Limb (tissue), 2 donors: ENCODE data around the gene BRINP1.

ENCODE experiments used
- DNase-seq, 2 donors: peaks; one replicate each; pipeline ENCODE4 v3.0.0-alpha.2; 2016; ENCODE audit errors: extremely low spot score in 2 of 2

The BRINP1 gene

GRCh38 chr9:119343059-119343990, 25.9 kb downstream of the BRINP1 start:
- DNase-seq: no peak

GRCh38 chr9:119339056-119339455, 30.2 kb downstream of the BRINP1 start:
- DNase-seq: no peak

DNA sequence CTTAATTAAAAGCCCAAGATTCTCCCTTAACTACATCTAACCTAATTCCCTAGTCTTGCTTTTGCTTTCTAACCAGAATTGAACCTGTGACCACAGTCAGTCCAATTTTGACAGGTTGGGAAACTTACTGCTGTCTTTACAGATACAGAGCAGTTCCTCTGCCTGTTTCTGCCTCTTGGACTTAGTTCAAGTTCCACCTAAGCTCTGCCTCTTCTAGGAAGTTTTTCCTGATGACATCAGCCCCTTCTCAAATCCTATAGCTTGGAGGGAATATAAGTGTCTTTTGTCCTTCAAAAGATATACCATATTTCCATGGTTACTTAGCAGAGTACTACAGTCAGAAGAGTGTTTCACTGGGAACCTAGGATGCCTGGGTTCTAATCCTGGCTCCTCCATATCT, 31.7 kb downstream of the BRINP1 start:
- DNase-seq: peak in 1 of 2 donors; percentile 59

- DNase-seq: peak; percentile 57 to 63
Measured at GRCh38 chr9:119334745-119335144, 34.5 kb downstream of the BRINP1 start.

DNA sequence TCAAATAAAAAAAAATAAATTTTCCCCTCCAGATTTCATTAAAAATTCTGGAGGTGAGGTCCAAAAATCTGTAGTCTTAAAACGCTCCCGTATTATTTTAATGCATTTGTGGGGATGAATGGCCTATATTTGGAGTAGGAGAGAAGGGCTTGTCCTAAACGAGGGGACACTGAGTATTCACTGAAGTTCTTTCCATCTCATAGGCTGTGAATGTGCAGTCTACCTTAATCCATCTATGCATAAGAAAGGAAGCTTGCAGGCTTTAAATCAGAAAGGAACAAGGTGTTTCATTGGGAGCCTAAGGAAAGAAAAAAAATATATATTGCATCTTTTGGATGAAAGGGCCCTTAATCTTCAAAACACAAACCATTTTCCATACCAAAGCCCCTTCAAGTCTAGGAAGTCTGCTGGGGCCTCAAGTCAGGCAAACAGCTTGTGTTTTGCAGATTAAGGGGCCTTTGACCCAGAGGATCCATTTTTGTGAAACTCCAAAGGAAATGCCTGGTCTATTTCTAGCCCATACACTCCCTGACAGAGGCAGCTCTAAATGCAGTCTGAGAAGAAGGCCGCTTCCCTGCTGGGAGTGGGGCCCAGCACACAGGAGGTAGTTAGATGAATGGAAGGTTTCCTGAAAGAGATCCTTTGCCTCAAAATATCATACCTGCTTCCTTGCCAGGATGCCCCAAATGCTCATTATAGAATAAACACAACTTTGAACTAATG, 35.6 kb downstream of the BRINP1 start:
- no peak for DNase-seq

- DNase-seq: no peak
Measured at GRCh38 chr9:119332522-119332921, 36.7 kb downstream of the BRINP1 start.

GRCh38 chr9:119322184-119322583, 47.1 kb downstream of the BRINP1 start:
- DNase-seq: no peak

- DNase-seq: no peak
Measured at GRCh38 chr9:119318371-119318770, 50.9 kb downstream of the BRINP1 start.

- no peak for DNase-seq
Measured at GRCh38 chr9:119313846-119314245, 55.4 kb downstream of the BRINP1 start.

DNA sequence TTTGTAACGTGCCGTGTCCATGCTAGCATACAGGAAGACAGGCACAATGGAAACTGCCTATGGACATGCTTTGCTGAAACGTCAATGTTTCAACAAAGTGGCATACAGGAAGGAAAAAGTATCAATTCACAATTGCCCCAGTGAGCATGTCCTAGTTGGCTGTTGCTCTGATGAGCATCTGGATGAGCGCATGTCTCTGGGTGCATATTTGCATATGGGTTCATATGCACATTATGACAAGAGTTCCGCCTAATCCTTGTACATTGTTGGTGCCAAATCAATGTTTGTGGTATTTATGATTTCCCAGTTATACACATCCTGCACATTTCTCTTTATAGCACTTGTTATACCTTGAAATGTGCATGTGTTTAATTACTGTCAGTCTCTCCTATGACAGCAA, 58.5 kb downstream of the BRINP1 start:
- DNase-seq: no peak

DNA sequence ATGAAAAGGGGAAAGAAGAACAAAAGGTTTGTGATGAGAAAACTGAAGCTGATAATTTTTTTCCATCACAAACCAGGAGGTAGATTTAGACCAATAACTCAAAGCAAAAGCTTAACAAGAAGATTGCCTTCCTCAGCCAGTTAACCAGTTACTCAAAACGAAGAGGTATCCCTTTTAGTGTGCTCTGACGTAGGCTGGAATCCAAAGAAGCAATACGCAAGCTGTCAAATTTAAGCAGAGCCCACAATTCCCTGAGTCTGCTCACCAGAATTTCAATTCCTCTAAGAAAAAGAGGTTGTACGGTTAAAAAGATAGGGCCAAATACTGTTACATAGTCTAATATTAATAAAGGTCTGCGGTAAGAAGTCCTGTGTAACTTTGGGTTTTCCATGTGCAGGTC, 61.8 kb downstream of the BRINP1 start:
- no peak for DNase-seq

DNA sequence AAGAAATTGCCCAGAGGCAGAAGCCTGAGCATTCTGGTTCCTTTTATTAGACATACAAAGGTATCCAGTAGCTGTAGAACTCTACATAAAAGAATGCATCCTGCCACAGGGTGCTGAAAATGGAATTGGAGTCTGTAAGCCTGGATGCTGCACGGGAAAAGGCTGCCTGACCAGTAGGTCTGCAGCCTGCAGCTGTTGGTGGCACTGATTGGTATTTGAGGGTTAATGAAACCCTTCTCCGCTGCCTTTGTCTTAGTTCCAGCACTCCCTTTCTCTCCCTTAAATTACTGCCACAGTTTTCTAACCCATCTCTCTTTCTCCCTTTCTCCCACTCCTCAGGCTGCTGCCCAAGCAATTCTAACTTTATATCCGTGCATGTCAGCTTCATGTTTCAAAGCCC, 64.7 kb downstream of the BRINP1 start:
- DNase-seq: no peak

DNA sequence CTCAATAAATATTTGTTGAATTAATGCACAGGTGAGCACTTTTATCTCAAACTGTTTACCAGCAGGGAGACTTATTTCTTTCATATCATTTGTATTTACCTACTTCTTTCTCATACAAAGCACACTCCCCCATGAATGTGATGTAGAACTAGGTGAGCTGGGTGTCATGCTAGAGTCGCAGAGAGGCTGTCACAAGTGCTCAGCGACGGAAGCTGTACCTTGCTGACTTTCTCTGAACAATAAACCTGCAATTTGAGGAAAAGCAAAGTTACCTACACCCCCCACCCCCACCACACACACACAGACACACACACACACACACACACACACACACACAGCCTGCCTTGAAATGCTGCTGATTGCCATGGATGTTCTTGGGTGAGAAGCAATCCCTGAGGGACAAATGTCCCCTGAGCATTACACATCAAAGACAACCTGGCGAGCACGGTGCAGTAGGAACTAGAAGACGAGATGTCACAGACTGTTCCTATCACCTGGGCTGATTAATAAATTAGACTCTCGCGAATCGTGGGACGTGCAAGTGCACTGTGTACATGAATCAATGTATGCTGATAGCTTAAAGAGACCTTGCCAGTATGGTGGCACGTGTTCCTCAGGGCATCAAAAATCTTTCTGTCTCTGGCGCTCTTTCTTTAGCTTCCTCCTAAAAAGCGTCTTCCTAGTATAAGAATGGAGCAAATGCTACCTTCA, 66.1 kb downstream of the BRINP1 start:
- DNase-seq: no peak

GRCh38 chr9:119298076-119298853, 71.0 kb downstream of the BRINP1 start:
- DNase-seq: no peak

- DNase-seq: no peak
Measured at GRCh38 chr9:119291554-119291953, 77.7 kb downstream of the BRINP1 start.

DNA sequence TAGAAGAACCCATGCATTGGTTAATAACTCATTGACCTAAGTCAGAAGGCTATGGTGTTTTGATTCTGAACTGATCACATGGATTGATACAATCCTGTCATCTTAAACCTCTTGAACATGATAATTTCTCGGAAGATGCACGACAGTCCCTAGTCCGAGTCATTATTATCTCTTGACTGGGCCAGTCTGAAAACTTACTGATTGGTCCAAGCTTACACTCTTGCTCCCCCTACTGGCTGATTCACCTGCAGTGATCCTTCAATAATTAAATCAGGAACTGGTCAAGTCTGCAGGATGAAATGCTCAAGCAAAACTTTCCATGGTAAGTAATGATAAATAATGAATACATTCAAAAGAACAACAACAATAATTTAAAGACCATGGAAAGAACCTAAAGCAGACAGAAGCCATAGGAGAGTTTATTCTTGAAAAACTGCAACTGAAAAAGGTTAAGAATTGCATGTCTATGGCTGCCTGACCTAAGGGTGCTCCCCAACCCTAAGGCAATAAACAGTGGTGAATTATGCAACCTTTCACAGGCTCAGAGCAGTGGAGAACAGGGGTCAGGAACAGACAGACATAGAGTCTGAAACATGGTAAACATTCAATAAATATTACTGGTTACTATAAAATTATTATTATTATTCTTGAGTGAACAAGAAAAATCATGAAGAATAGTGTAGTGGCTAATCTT, 79.3 kb downstream of the BRINP1 start:
- DNase-seq: peak in 1 of 2 donors; percentile 28

- DNase-seq: no peak
Measured at GRCh38 chr9:119284587-119285337, 84.5 kb downstream of the BRINP1 start.

GRCh38 chr9:119284118-119284517, 85.1 kb downstream of the BRINP1 start:
- DNase-seq: peak; percentile 60 to 65

DNA sequence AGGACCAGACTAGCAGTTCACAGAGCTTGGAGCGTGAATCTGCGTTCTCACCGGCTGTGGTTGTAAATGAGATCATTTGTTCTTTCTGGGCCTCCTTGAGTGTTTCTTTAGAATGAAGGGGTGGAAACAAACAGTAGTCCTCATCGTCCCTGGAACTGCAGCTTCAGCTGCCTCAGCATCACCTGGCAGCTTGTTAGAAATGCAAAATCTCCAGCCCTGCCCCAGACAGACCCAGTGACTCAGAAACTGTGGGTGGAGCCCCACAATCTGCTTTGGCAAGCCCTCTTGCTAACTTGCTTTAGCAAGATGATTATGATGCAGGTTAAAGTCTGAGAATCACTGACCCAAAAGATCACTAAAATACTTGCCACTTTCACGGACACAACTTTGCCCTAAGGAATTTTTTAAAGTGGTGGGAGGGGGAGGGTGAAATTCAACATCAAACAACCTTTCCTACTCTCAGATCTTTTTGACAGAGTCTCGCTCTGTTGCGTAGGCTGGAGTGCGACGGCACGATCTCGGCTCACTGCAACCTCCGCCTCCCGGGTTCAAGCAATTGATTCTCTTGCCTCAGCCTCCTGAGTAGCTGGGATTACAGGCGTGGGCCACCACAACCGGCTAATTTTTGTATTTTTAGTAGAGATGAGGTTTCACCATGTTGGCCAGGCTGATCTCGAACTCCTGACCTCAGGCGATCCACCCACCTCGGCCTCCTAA, 86.0 kb downstream of the BRINP1 start:
- peak in 1 of 2 donors; percentile 36 for DNase-seq
